ENCODE results near the gene ATF4. TPM values are rescaled to one million over a fixed set of nuclear protein-coding genes. Genes with fewer than 3 reads are reported as not detected.

ATF4 gene
- total and polyA plus RNA-seq, 3 donors from 2014 or later: 192 to 228 (median 227) TPM

DNA sequence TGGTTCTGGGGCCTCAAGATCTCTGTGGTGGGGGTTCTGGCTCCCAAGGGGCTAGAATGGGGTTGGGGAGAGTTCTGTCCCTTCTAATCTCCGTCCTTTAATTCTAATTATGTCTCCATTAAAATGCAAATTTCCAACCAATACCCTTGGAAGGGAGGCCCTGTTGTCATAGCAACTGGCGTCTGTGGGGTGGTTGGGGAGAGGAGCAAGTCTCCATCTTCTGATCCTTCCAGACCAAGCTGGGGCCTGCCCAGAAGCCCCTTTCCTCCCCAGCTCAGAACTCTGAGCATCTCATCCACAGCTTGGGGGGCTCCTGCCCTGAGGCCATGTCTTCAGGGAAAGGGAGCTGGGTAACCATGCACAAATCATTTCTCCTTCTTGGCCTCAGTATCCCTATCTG is 17.6 kb downstream of the ATF4 start:
- no peaks in the 10 kb centered on the region for H3K27me3 ChIP-seq
- H3K27ac ChIP-seq: no peak overlapping the region
- H3K4me1 ChIP-seq: no peaks in the 10 kb centered on the region
- intact Hi-C loops (cut with DNase I; ENCODE audit: low total_unique reads): loop anchor here (5.0 kb wide), 1 partner anchor 489 kb away; no protein-coding TSS in a partner anchor
- H3K36me3 ChIP-seq (ENCODE audit: low read depth, missing control alignments): no peaks in the 10 kb centered on the region
- WGBS, 2 donors: 67 to 85% methylated on average over 2 of the region's 2 CpGs
- DNase-seq: no peak
- TF ChIP-seq POLR2A (IDR thresholded peaks at IDR 0.05): no peak
- TF ChIP-seq, protein P1, sequence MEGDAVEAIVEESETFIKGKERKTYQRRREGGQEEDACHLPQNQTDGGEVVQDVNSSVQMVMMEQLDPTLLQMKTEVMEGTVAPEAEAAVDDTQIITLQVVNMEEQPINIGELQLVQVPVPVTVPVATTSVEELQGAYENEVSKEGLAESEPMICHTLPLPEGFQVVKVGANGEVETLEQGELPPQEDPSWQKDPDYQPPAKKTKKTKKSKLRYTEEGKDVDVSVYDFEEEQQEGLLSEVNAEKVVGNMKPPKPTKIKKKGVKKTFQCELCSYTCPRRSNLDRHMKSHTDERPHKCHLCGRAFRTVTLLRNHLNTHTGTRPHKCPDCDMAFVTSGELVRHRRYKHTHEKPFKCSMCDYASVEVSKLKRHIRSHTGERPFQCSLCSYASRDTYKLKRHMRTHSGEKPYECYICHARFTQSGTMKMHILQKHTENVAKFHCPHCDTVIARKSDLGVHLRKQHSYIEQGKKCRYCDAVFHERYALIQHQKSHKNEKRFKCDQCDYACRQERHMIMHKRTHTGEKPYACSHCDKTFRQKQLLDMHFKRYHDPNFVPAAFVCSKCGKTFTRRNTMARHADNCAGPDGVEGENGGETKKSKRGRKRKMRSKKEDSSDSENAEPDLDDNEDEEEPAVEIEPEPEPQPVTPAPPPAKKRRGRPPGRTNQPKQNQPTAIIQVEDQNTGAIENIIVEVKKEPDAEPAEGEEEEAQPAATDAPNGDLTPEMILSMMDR (IDR thresholded peaks at IDR 0.05): no peak
- no peaks in the 10 kb centered on the region for H3K9me3 ChIP-seq
- H3K4me3 ChIP-seq: no peak overlapping the region

GRCh38 chr22:39543095-39543494 is 22.7 kb downstream of the ATF4 start:
- Histone ChIP-seq H3K27me3 (no peaks in the 10 kb centered on the region), H3K4me3 (no peak overlapping the region), H3K36me3 (ENCODE audit: low read depth, missing control alignments) (no peaks in the 10 kb centered on the region), H3K27ac (no peak overlapping the region), H3K4me1 (no peaks in the 10 kb centered on the region), H3K9me3 (no peaks in the 10 kb centered on the region)
- intact Hi-C loops (cut with DNase I; ENCODE audit: low total_unique reads): no loop called here
- TF ChIP-seq, protein P1 (IDR thresholded peaks at IDR 0.05): no peak
- no peak for TF ChIP-seq POLR2A (IDR thresholded peaks at IDR 0.05)
- no peak for DNase-seq
- WGBS, 2 donors: 29 to 31% methylated on average over 10 to 11 of the region's 11 CpGs

DNA sequence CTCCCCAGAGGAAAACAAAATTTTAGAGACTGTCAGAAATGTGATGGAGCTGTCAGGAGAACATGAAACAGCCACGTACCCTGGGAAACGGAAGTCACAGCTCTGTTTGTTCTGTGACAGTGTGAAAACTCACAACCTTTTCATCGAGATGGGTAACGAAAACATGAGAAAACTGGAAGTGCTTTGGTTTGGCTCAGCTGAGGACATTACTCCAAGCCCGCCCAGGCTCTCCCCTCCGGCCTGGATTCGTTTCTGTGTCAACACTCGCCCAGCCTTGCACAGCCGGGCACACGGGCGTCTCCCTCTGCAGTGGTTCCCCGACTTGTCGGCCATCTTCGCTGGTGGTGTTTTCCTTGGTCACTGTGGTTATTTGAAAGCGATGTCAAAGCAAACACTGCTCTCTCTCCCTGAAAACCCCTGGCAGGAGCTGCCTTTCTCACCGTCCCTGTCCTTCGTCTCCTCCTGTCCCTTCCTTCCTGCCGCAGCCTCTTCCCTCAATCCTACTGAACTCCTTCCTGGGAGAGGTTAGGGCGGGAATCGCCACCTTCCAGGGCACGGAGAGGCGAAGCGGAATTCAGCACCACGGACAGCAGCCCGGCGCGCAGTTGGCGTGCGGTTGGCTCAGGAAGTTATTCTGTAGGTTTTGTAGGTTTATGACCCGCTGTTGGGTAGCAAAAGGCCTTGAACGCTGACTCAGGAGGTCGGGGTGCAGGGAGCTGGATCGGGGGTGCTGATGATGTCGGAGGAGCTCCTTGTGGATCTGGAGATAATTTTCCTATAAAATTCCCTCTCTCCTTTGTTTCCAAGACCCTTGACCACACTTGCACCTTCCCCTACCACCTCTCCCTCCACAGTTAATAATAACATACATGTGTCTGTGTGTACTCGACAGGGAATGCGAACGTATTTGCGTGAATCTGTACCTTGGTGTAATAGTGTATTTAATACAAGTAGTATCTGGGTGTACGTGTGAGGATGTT is 25.3 kb downstream of the ATF4 start:
- intact Hi-C loops (cut with DNase I; ENCODE audit: low total_unique reads): no loop called here
- Histone ChIP-seq H3K36me3 (ENCODE audit: low read depth, missing control alignments) (no peaks in the 10 kb centered on the region), H3K27ac (no peak overlapping the region), H3K9me3 (no peaks in the 10 kb centered on the region), H3K4me1 (no peaks in the 10 kb centered on the region), H3K4me3 (no peak overlapping the region), H3K27me3 (no peaks in the 10 kb centered on the region)
- DNase-seq: peak; percentile 76
- WGBS, 2 donors: 19 to 21% methylated on average over 38 to 39 of the region's 39 CpGs
- TF ChIP-seq, protein P1 (IDR thresholded peaks at IDR 0.05): no peak
- TF ChIP-seq POLR2A (IDR thresholded peaks at IDR 0.05): no peak

DNA sequence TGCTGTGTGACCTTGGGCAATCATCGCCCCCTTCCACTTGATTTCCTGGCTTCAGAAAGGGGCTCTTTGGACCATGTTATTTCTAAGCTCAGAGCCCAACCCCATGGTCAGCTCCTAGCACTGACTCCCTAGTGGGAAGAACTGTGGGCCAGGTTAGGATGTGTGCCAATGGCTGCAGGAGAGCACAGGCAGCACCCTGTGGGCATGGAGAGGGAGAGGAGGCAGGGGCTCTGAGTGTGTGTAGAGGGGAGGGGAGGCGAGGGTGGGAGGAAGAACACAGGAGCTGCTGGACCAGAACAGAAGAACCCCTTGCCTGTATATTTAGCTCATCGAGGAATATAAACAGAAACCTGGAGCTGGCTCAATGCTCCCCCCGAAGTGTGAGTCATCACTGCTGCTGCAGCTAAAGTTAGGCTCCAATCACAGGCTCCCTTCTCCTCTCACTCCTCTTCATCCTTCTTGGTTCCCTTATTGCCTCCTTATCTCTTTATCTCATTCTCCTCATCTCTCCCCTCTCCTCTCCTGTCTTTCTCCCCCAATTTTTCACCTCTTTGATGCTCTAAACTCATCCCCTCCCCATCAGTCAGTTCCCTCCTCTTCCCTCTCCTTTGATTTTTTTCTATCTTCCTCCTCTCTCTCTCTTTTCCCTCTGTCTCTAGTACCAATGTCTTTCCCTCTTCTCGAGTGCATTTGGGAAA is 26.7 kb downstream of the ATF4 start:
- 44 to 54% methylated on average over 5 of the region's 5 CpGs for WGBS, 2 donors
- no peaks in the 10 kb centered on the region for H3K9me3 ChIP-seq
- no peak for TF ChIP-seq POLR2A (IDR thresholded peaks at IDR 0.05)
- TF ChIP-seq, protein P1 (IDR thresholded peaks at IDR 0.05): no peak
- no peak overlapping the region for H3K4me3 ChIP-seq
- H3K27me3 ChIP-seq: no peaks in the 10 kb centered on the region
- no peaks in the 10 kb centered on the region for H3K4me1 ChIP-seq
- no peak overlapping the region for H3K27ac ChIP-seq
- H3K36me3 ChIP-seq (ENCODE audit: low read depth, missing control alignments): no peaks in the 10 kb centered on the region
- intact Hi-C loops (cut with DNase I; ENCODE audit: low total_unique reads): no loop called here
- DNase-seq: no peak

Measured in testis (tissue), 3 donors.